Endothelial cell of umbilical vein (primary cell): ENCODE results near the gene GDNF. TPM values are rescaled to one million over a fixed set of nuclear protein-coding genes. Genes with fewer than 3 reads are reported as not detected.

Source experiments
- BruUV-seq: library from RNA; stranded (reverse); fragments of 400-500 nt; replicated peaks from 2 replicates; lab custom pipeline; 2021; lab: Mats Ljungman, UMichigan
- CTCF ChIA-PET: fragments of 300-600, 350-600 bp; sonication (Branson Sonifier 250); formaldehyde crosslinking; loops from one replicate; lab custom pipeline; 2021; ENCODE audit warnings: antibody characterized with exemption, inconsistent platforms; lab: Charles Lee
- POLR2A ChIA-PET: fragments of 300-600, 350-600 bp; sonication (Branson Sonifier 250); formaldehyde crosslinking; loops from one replicate; lab custom pipeline; 2021; ENCODE audit warnings: antibody characterized with exemption, inconsistent platforms; lab: Charles Lee
- DNase-seq: peaks from one replicate; pipeline ENCODE4 v3.0.0-alpha.2; 2011; ENCODE audit warnings: low read depth, low spot score
- FAIRE-seq: peaks from 2 replicates; lab custom pipeline; 2011; peaks lifted over from hg19 to GRCh38; lab: Jason Lieb, UNC
- H2AFZ ChIP-seq: 2 replicates; pipeline ENCODE4 v1.6.0; 2012; ENCODE audit warnings: low read depth, low read length, control low read depth, inconsistent platforms
- H3K27ac ChIP-seq: 2 replicates; pipeline ENCODE4 v1.5.1; 2011; ENCODE audit warnings: low read depth, mild to moderate bottlenecking, control low read depth, low read length, moderate library complexity; ENCODE audit not compliant: insufficient read depth
- H3K27me3 ChIP-seq, 2 experiments: 2 replicates each; pipeline versions ENCODE4 v1.6.0 to v1.6.1; 2011; ENCODE audit warnings: low read length in 2 of 2, mixed read lengths in 1 of 2; ENCODE audit not compliant: control insufficient read depth in 2 of 2, insufficient read depth in 2 of 2
- H3K36me3 ChIP-seq, 2 experiments: 2 replicates in 1 of 2; 3 replicates in 1 of 2; pipeline ENCODE4 v1.5.1; 2011; ENCODE audit warnings: low read length in 2 of 2, mild to moderate bottlenecking in 1 of 2, moderate library complexity in 1 of 2; ENCODE audit not compliant: control insufficient read depth in 2 of 2, insufficient read depth in 2 of 2; ENCODE audit errors: extremely low read depth in 1 of 2
- H3K4me1 ChIP-seq: 3 replicates; pipeline ENCODE4 v1.5.1; 2011; ENCODE audit warnings: mild to moderate bottlenecking, low read length; ENCODE audit not compliant: control insufficient read depth, insufficient read depth; ENCODE audit errors: extremely low read depth
- H3K4me2 ChIP-seq: 2 replicates; pipeline ENCODE4 v1.6.1; 2011; ENCODE audit warnings: low read length, control low read depth, mixed read lengths; ENCODE audit not compliant: insufficient read depth
- H3K4me3 ChIP-seq, 3 experiments: fragments of 200-600 bp in 1 of 3; sonication (generic), shearing (Covaris generic) in 1 of 3; replicated peaks in 1 of 3; 2 replicates each; pipeline ENCODE4 v1.5.1; 2011 to 2016; ENCODE audit warnings: control low read depth in 3 of 3, low read length in 3 of 3, mild to moderate bottlenecking in 2 of 3, inconsistent platforms in 1 of 3, low read depth in 1 of 3, moderate library complexity in 1 of 3; ENCODE audit not compliant: insufficient read depth in 1 of 3
- H3K79me2 ChIP-seq: 2 replicates; pipeline ENCODE4 v1.6.0; 2012; ENCODE audit warnings: low read length, inconsistent platforms; ENCODE audit not compliant: control insufficient read depth, insufficient read depth
- H3K9ac ChIP-seq: replicated peaks from 2 replicates; pipeline ENCODE3; 2011; ENCODE audit warnings: low read length, control low read depth; ENCODE audit not compliant: insufficient read depth; ENCODE audit errors: extremely low read depth
- H3K9me1 ChIP-seq: replicated peaks from 3 replicates; pipeline ENCODE4 v1.6.0; 2011; ENCODE audit warnings: mild to moderate bottlenecking, low read length; ENCODE audit not compliant: control insufficient read depth, insufficient read depth; ENCODE audit errors: extremely low read depth
- H3K9me3 ChIP-seq: replicated peaks from 2 replicates; pipeline ENCODE4 v1.5.1; 2012; ENCODE audit warnings: low read length, inconsistent platforms; ENCODE audit not compliant: control insufficient read depth, insufficient read depth
- H4K20me1 ChIP-seq: replicated peaks from 2 replicates; pipeline ENCODE3; 2011; ENCODE audit warnings: mild to moderate bottlenecking, low read length; ENCODE audit not compliant: control insufficient read depth, insufficient read depth; ENCODE audit errors: extremely low read depth
- CTCF ChIP-seq, 2 donors: IDR thresholded peaks; 1 replicate in 1 of 2; 2 replicates in 1 of 2; pipeline ENCODE4 v1.5.1; 2011; ENCODE audit warnings: low read length in 2 of 2, mild to moderate bottlenecking in 2 of 2, moderate library complexity in 2 of 2, control low read depth in 1 of 2, inconsistent platforms in 1 of 2, low read depth in 1 of 2; ENCODE audit not compliant: insufficient read depth in 1 of 2; ENCODE audit errors: extremely low read depth in 1 of 2
- EZH2 ChIP-seq: IDR thresholded peaks from 2 replicates; pipeline ENCODE4 v1.6.1; 2012; ENCODE audit warnings: borderline replicate concordance, low read depth, mild to moderate bottlenecking, moderate library complexity, low read length, inconsistent platforms; ENCODE audit not compliant: severe bottlenecking
- FOS ChIP-seq: IDR thresholded peaks from 2 replicates; pipeline ENCODE4 v1.6.1; 2011; ENCODE audit warnings: mild to moderate bottlenecking, low read length, moderate library complexity, borderline replicate concordance; ENCODE audit not compliant: insufficient read depth
- GATA2 ChIP-seq: IDR thresholded peaks from 2 replicates; pipeline ENCODE4 v1.7.0; 2011; ENCODE audit warnings: low read depth, mild to moderate bottlenecking, moderate library complexity, mixed read lengths, low read length; ENCODE audit not compliant: insufficient read length, insufficient read depth
- JUN ChIP-seq: IDR thresholded peaks from 2 replicates; pipeline ENCODE4 v1.6.1; 2011; ENCODE audit warnings: borderline replicate concordance, low read depth; ENCODE audit not compliant: insufficient read length, insufficient read depth
- MAX ChIP-seq: IDR thresholded peaks from 2 replicates; pipeline ENCODE4 v1.6.1; 2011; ENCODE audit not compliant: insufficient read depth, insufficient read length
- MYC ChIP-seq: IDR thresholded peaks from one replicate; pipeline ENCODE4 v1.6.1; 2011; ENCODE audit warnings: mild to moderate bottlenecking, low read depth, low read length
- POLR2A ChIP-seq: IDR thresholded peaks from 2 replicates; pipeline ENCODE4 v1.6.1; 2012; ENCODE audit warnings: low read depth, mild to moderate bottlenecking, control low read depth, low read length
- POLR2AphosphoS5 ChIP-seq: IDR thresholded peaks from 2 replicates; pipeline ENCODE4 v1.6.1; 2012; ENCODE audit warnings: low read depth, mild to moderate bottlenecking, control low read depth, low read length, moderate library complexity; ENCODE audit not compliant: insufficient read depth
- dilution Hi-C: fragments of 300-500 bp; cut with MboI; formaldehyde crosslinking; loops from one replicate; pipeline ENCODE4 v1.15.0; 2019; ENCODE audit warnings: low sequenced_read_pairs; ENCODE audit not compliant: extremely low pct_ligation_motif_present
- intact Hi-C: fragments of 100-400 bp; cut with micrococcal nuclease; formaldehyde crosslinking; loops from one replicate; pipeline ENCODE4 v1.10.0; 2022
- polyA plus RNA-seq, 4 experiments: library from polyadenylated mRNA; depleted of rRNA in 3 of 4; stranded (reverse) in 3 of 4; unstranded in 1 of 4; fragments of >200 nt; gene quantifications; 2 replicates each; pipeline versions ENCODE4 v1.2.1 to v1.2.3, GENCODE V29; 2011 to 2012; ENCODE audit warnings: missing spikeins in 1 of 4
- total RNA-seq: library from RNA; stranded (reverse); gene quantifications from 2 replicates; pipeline ENCODE4 v1.2.3, GENCODE V29; 2021

The GDNF gene
- total and polyA plus RNA-seq, 2 donors (not counting 3 experiments of a cell fraction or from before 2014, with no cell fraction given) = not detected

DNA sequence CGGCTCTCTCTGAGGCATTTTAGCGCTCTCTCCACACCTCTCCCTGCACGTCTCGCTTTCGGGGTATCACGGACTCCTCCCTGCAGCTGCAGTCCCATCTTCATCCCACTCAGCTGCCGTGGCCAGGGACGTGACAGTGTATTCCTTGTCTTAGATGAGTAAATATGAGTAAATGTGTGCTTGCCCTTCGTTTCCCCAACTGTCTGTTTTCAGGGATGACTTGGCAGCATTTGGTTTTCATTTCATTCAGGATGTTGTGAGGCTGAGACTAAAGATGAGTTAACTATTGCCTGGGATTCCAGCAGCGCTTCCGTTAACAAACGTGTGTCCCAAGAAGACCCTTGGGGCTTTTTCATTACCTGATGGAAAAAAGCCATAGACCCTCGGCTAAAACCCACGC, 29.5 kb downstream of the GDNF start:
- dilution Hi-C loops (no loop called here), intact Hi-C loops (no loop called here)
- Histone ChIP-seq H3K4me1 (peaks cover 2% of the 10 kb centered on the region), H3K9me3 (no peaks in the 10 kb centered on the region), H3K36me3 (no peaks in the 10 kb centered on the region), H3K4me2 (no peak overlapping the region), H3K27ac (no peak overlapping the region), H4K20me1 (no peaks in the 10 kb centered on the region), H2AFZ (no peak overlapping the region), H3K9me1 (no peaks in the 10 kb centered on the region), H3K9ac (no peak overlapping the region), H3K27me3 (no peaks in the 10 kb centered on the region), H3K4me3 (no peak overlapping the region), H3K79me2 (no peaks in the 10 kb centered on the region)
- CTCF ChIA-PET = no interaction called here
- BruUV-seq = no TSS peak
- TF ChIP-seq MAX (no peak), CTCF (IDR thresholded peaks at IDR 0.05; ENCODE audit: extremely low read depth in 1 of 2, insufficient read depth in 1 of 2, low read depth in 1 of 2, low read length in 2 of 2) (no peak), POLR2A (no peak), POLR2AphosphoS5 (no peak), EZH2 (no peak), GATA2 (no peak), FOS (no peak), JUN (no peak), MYC (no peak)
- no peak for DNase-seq
- FAIRE-seq = no peak
- POLR2A ChIA-PET = no interaction called here
